Activated CD8-positive, alpha-beta memory T cell treated with anti-CD3 and anti-CD28 coated beads, Interleukin-2, amount 50 U/mL, for 48 hours (primary cell): ENCODE results near the gene AMDHD2.
A peak's percentile ranks its signal among the peaks of the same experiment; 100 is the strongest.
"Not testable (repeated sequence)": the region's sequence is repeated elsewhere in the genome, so short reads cannot be mapped to it uniquely, and the experiment has no call there.

Source experiments
- DNase-seq: peaks from one replicate; pipeline ENCODE4 v3.0.0-alpha.2; 2020

Gene AMDHD2

GRCh38 chr16:2520097-2520783 lies at the start of gene AMDHD2:
AMDHD2 (plus strand) TSS chr16:2520371; CDS start chr16:2520459, 88 bp downstream.
- DNase-seq: peak; percentile 96

GRCh38 chr16:2470603-2471015 lies 49.6 kb upstream of the AMDHD2 start:
- DNase-seq: no peak

- DNase-seq: no peak
Measured at GRCh38 chr16:2471016-2471652, 49.0 kb upstream of the AMDHD2 start, which contains the start of gene NTN3. NTN3 (plus strand) TSS chr16:2471297; CDS start chr16:2471702, 405 bp downstream.

GRCh38 chr16:2471653-2472487 lies 48.3 kb upstream of the AMDHD2 start:
- DNase-seq: no peak

GRCh38 chr16:2472488-2472864 lies 47.7 kb upstream of the AMDHD2 start:
- DNase-seq: no peak

GRCh38 chr16:2472885-2473445 lies 47.2 kb upstream of the AMDHD2 start:
- DNase-seq: no peak

GRCh38 chr16:2473446-2473926 lies 46.7 kb upstream of the AMDHD2 start:
- peak; percentile 61 for DNase-seq

GRCh38 chr16:2473999-2474876 lies 45.9 kb upstream of the AMDHD2 start:
- peak; percentile 79 for DNase-seq

- peak; percentile 95 for DNase-seq
Measured at GRCh38 chr16:2474877-2475412, 45.2 kb upstream of the AMDHD2 start, which contains the start of gene TBC1D24. TBC1D24 (plus strand) TSS chr16:2475127; CDS start chr16:2496149, 21,022 bp downstream.

GRCh38 chr16:2475413-2476344 lies 44.5 kb upstream of the AMDHD2 start:
- DNase-seq: peak; percentile 70

GRCh38 chr16:2476345-2476720 lies 43.8 kb upstream of the AMDHD2 start:
- no peak for DNase-seq

- no peak for DNase-seq
Measured at GRCh38 chr16:2476741-2477140, 43.4 kb upstream of the AMDHD2 start.

- no peak for DNase-seq
Measured at GRCh38 chr16:2477327-2477726, 42.8 kb upstream of the AMDHD2 start.

- DNase-seq: no peak
Measured at GRCh38 chr16:2478279-2478678, 41.9 kb upstream of the AMDHD2 start.

GRCh38 chr16:2479996-2480395 lies 40.2 kb upstream of the AMDHD2 start:
- not testable (repeated sequence) for DNase-seq

GRCh38 chr16:2480948-2481347 lies 39.2 kb upstream of the AMDHD2 start:
- no peak for DNase-seq

GRCh38 chr16:2481676-2482075 lies 38.5 kb upstream of the AMDHD2 start:
- no peak for DNase-seq

- DNase-seq: no peak
Measured at GRCh38 chr16:2482249-2482648, 37.9 kb upstream of the AMDHD2 start.

- DNase-seq: no peak
Measured at GRCh38 chr16:2482708-2483534, 37.2 kb upstream of the AMDHD2 start.
